Measurements from ENCODE around the gene EBNA1BP2.
"Not testable (repeated sequence)": the region's sequence is repeated elsewhere in the genome, so short reads cannot be mapped to it uniquely, and the experiment has no call there.

EBNA1BP2 gene

DNA sequence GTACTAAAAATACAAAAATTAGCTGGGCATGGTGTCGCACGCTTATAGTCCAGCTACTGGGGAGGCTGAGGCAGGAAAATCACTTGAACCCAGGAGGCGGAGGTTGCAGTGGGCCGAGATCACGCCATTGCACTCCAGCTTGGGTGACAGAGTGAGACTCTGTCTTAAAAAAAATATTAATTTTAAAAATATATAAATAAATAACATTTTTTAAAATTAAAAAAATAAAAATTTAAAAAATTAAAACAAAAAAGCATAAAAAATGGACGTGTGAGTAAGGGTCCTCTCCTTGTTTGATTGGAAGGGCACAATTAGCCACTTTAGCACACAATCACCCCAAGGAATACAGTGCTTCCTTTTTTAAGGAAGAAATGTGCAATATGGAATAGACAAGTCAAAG, 18.6 kb downstream of the EBNA1BP2 start:
- no peak for ATAC-seq (replicated peaks)
- no peak for DNase-seq
- Mint-ChIP-seq H3K27ac (no peak overlapping the region), H3K36me3 (ENCODE audit: insufficient read depth) (no peaks in the 10 kb centered on the region), H3K4me3 (no peak overlapping the region), H3K27me3 (peaks cover 37 to 43% of the 10 kb centered on the region in 2 donors), H3K9me3 (no peaks in the 10 kb centered on the region), H3K4me1 (ENCODE audit: low read depth in 2 of 2) (no peaks in the 10 kb centered on the region)

DNA sequence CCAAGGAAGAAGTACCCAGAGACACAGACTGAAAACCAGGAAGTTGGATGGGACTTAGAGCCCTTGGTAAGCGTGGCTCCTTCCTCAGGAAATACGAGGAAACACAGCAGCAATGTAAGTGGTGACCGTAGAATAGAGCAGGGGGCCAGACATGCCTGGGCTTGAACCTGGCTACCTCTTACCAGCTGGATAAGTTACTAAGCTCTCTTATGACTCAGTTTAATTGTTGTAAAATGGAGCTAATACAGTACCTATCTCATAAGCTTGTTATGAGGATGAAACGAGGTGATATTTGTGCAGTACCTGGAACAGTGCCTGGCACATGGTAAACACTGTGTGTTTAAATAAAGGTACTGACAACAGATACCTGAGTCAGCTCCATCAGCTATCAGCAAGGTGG, 19.2 kb downstream of the EBNA1BP2 start:
- no peak for DNase-seq
- H3K36me3 Mint-ChIP-seq (ENCODE audit: insufficient read depth) = no peaks in the 10 kb centered on the region
- no peak overlapping the region for H3K27ac Mint-ChIP-seq
- H3K27me3 Mint-ChIP-seq = peaks cover 39 to 47% of the 10 kb centered on the region in 2 donors
- H3K4me3 Mint-ChIP-seq = no peak overlapping the region
- ATAC-seq (replicated peaks) = no peak
- no peaks in the 10 kb centered on the region for H3K9me3 Mint-ChIP-seq
- H3K4me1 Mint-ChIP-seq (ENCODE audit: low read depth in 2 of 2) = no peaks in the 10 kb centered on the region

- no peaks in the 10 kb centered on the region for H3K9me3 Mint-ChIP-seq
- no peak overlapping the region for H3K4me3 Mint-ChIP-seq
- H3K27me3 Mint-ChIP-seq = peaks cover 60 to 66% of the 10 kb centered on the region in 2 donors
- H3K36me3 Mint-ChIP-seq (ENCODE audit: insufficient read depth) = no peaks in the 10 kb centered on the region
- H3K4me1 Mint-ChIP-seq (ENCODE audit: low read depth in 2 of 2) = no peaks in the 10 kb centered on the region
- DNase-seq (no peak), ATAC-seq (replicated peaks) (no peak)
- no peak overlapping the region for H3K27ac Mint-ChIP-seq
These were observed 22.2 kb downstream of the EBNA1BP2 start for GRCh38 chr1:43149889-43150288.

DNA sequence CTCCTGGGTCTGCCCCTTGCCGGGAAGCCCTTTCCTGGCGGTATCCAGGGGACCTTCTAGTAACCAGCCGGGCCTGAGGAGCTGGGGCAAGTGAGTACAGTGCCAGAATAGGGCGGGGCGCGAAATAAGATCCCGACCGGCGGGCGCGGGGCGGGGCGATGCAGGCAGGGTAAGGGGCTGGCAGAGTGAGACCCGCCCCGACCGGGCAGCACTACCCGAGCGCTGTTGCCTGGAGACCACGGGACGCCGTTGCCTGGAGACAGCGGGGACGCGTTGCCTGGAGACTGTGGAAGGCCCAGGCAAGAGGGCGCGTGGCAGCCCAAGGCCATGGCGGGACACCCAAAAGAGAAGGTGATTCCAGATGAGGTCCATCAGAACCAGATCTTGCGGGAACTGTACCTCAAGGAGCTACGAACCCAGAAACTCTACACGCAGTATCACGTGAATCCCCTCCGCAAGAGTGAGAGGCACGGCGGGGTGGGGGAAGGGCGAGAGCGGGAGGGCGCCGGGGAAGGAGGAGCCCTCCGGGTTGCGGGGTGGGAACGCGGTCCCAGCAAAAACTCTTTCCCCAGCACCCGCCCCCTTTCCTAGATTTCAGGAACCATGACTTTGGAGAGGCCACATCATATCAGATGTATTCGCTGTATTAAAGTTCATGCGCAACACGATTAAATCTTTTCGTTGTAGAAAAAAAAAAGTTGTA, 24.3 kb downstream of the EBNA1BP2 start:
- Mint-ChIP-seq H3K27me3 (peaks cover 79 to 87% of the 10 kb centered on the region in 2 donors), H3K9me3 (no peaks in the 10 kb centered on the region), H3K27ac (no peak overlapping the region), H3K4me1 (ENCODE audit: low read depth in 2 of 2) (no peaks in the 10 kb centered on the region), H3K36me3 (ENCODE audit: insufficient read depth) (no peaks in the 10 kb centered on the region), H3K4me3 (no peak overlapping the region)
- ATAC-seq (replicated peaks) (peak; percentile 31), DNase-seq (peak in 1 of 3 experiments; percentile 5)

DNA sequence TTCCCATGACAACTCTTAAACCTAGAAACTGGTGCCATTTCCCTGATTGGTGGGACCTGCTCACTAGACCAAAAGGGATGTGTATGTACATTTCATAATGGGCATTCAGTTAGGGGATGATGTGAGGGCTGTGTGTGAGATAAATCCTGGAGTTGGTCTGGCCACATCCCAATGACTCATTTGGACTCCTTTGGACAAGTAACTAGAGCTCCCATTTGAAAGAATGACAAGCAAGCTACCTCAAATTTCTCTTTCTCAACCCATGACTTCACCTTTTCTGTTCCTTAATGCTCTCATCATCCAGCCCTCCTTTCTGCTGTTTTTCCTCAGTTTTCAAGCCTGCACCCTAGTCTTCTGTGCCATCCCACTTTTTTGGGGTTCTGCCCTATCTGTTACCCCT, 27.9 kb downstream of the EBNA1BP2 start:
- Mint-ChIP-seq H3K36me3 (ENCODE audit: insufficient read depth) (no peaks in the 10 kb centered on the region), H3K4me1 (ENCODE audit: low read depth in 2 of 2) (no peaks in the 10 kb centered on the region), H3K9me3 (no peaks in the 10 kb centered on the region), H3K4me3 (no peak overlapping the region), H3K27me3 (peaks cover 74 to 78% of the 10 kb centered on the region in 2 donors), H3K27ac (no peak overlapping the region)
- ATAC-seq (replicated peaks) (no peak), DNase-seq (no peak)

- no peaks in the 10 kb centered on the region for H3K4me1 Mint-ChIP-seq (ENCODE audit: low read depth in 2 of 2)
- DNase-seq (no peak), ATAC-seq (replicated peaks) (no peak)
- H3K36me3 Mint-ChIP-seq (ENCODE audit: insufficient read depth) = no peaks in the 10 kb centered on the region
- peaks cover 68 to 74% of the 10 kb centered on the region in 2 donors for H3K27me3 Mint-ChIP-seq
- H3K27ac Mint-ChIP-seq = no peak overlapping the region
- no peaks in the 10 kb centered on the region for H3K9me3 Mint-ChIP-seq
- no peak overlapping the region for H3K4me3 Mint-ChIP-seq
These were observed 28.6 kb downstream of the EBNA1BP2 start for GRCh38 chr1:43143441-43143888.

GRCh38 chr1:43140583-43140982, 31.5 kb downstream of the EBNA1BP2 start:
- no peak for DNase-seq
- Mint-ChIP-seq H3K27me3 (peaks cover 64 to 74% of the 10 kb centered on the region in 2 donors), H3K4me3 (no peak overlapping the region)

GRCh38 chr1:43140010-43140409, 32.1 kb downstream of the EBNA1BP2 start:
- Mint-ChIP-seq H3K27me3 (peaks cover 59 to 74% of the 10 kb centered on the region in 2 donors), H3K4me1 (ENCODE audit: low read depth in 2 of 2) (peaks cover 0 to 1% of the 10 kb centered on the region in 2 donors), H3K27ac (no peak overlapping the region), H3K4me3 (no peak overlapping the region), H3K9me3 (no peaks in the 10 kb centered on the region), H3K36me3 (ENCODE audit: insufficient read depth) (no peaks in the 10 kb centered on the region)
- DNase-seq (no peak), ATAC-seq (replicated peaks) (no peak)

More at GRCh38 chr1:43140583-43140982, 31.5 kb downstream of the EBNA1BP2 start:
- no peak overlapping the region for H3K27ac Mint-ChIP-seq
- H3K36me3 Mint-ChIP-seq (ENCODE audit: insufficient read depth) = no peaks in the 10 kb centered on the region
- peaks cover 0 to 1% of the 10 kb centered on the region in 2 donors for H3K4me1 Mint-ChIP-seq (ENCODE audit: low read depth in 2 of 2)
- H3K9me3 Mint-ChIP-seq = no peaks in the 10 kb centered on the region
- ATAC-seq (replicated peaks) = no peak

GRCh38 chr1:43139295-43139694, 32.8 kb downstream of the EBNA1BP2 start:
- peaks cover 59 to 74% of the 10 kb centered on the region in 2 donors for H3K27me3 Mint-ChIP-seq
- H3K9me3 Mint-ChIP-seq; ATAC-seq (replicated peaks): not testable (repeated sequence)

GRCh38 chr1:43137445-43138052, 34.5 kb downstream of the EBNA1BP2 start:
- H3K4me3 Mint-ChIP-seq = no peak overlapping the region
- peaks cover 49 to 61% of the 10 kb centered on the region in 2 donors for H3K27me3 Mint-ChIP-seq
- no peak overlapping the region for H3K27ac Mint-ChIP-seq
- ATAC-seq (replicated peaks) (no peak), DNase-seq (no peak)
- no peaks in the 10 kb centered on the region for H3K36me3 Mint-ChIP-seq (ENCODE audit: insufficient read depth)
- H3K9me3 Mint-ChIP-seq = no peaks in the 10 kb centered on the region
- H3K4me1 Mint-ChIP-seq (ENCODE audit: low read depth in 2 of 2) = peaks cover 0 to 1% of the 10 kb centered on the region in 2 donors

More at GRCh38 chr1:43139295-43139694, 32.8 kb downstream of the EBNA1BP2 start:
- H3K4me3 Mint-ChIP-seq; H3K4me1 Mint-ChIP-seq (ENCODE audit: low read depth in 2 of 2); DNase-seq; H3K27ac Mint-ChIP-seq; H3K36me3 Mint-ChIP-seq (ENCODE audit: insufficient read depth): not testable (repeated sequence)

DNA sequence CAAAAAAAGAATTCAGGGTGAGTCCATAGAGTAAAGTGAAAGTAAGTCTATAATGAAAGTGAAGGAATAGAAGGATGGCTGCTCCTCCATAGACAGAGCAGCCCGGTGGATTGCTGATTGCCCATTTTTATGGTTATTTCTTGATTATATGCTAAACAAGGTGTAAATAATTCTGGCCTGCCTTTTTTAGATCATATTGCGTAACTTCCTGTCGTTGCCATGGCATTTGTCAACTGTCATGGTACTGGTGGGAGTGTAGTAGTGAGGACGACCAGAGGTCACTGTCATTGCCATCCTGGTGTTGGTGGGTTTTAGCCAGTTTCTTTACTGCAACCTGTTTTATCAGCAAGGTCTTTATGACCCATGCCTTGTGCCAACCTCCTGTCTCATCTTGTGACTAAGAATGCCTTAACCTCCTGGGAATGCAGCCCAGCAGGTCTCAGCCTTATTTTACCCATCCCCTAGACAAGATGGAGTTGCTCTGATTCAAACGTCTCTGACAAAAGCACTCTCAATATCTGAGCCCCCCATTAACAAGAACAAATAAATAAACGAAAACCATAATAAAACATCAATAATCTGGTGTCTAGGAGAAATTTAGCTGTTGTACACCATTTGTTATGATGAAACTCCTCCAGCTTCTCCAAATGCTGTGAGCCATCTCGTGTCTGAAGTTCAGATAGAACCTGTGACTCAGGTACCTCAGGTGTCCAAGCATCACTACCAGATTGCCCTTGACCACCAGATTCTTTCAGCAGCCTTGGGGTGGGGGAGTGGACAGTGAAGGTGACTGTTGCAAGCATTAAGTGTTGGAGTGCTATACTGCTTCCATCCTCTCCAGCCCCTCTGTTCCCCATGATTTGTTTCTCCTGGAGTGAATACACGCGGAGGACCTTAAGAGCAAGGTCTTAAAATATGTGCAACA, 36.0 kb downstream of the EBNA1BP2 start:
- ATAC-seq (replicated peaks) (no peak), DNase-seq (no peak)
- Mint-ChIP-seq H3K9me3 (no peaks in the 10 kb centered on the region), H3K4me3 (no peak overlapping the region), H3K4me1 (ENCODE audit: low read depth in 2 of 2) (peaks cover 0 to 1% of the 10 kb centered on the region in 2 donors), H3K27me3 (peaks cover 42 to 66% of the 10 kb centered on the region in 2 donors), H3K27ac (no peak overlapping the region), H3K36me3 (ENCODE audit: insufficient read depth) (no peaks in the 10 kb centered on the region)

- peaks cover 48 to 70% of the 10 kb centered on the region in 2 donors for H3K27me3 Mint-ChIP-seq
- no peaks in the 10 kb centered on the region for H3K9me3 Mint-ChIP-seq
- peaks cover 0 to 1% of the 10 kb centered on the region in 2 donors for H3K4me1 Mint-ChIP-seq (ENCODE audit: low read depth in 2 of 2)
- H3K36me3 Mint-ChIP-seq (ENCODE audit: insufficient read depth) = no peaks in the 10 kb centered on the region
- no peak overlapping the region for H3K4me3 Mint-ChIP-seq
- ATAC-seq (replicated peaks) = no peak
- H3K27ac Mint-ChIP-seq = no peak overlapping the region
- DNase-seq = no peak
These were observed 37.5 kb downstream of the EBNA1BP2 start for GRCh38 chr1:43134640-43135039.

- Mint-ChIP-seq H3K27ac (no peak overlapping the region), H3K4me1 (ENCODE audit: low read depth in 2 of 2) (peaks cover 0 to 1% of the 10 kb centered on the region in 2 donors), H3K27me3 (peaks cover 49 to 68% of the 10 kb centered on the region in 2 donors), H3K9me3 (no peaks in the 10 kb centered on the region), H3K4me3 (no peak overlapping the region), H3K36me3 (ENCODE audit: insufficient read depth) (no peaks in the 10 kb centered on the region)
- no peak for DNase-seq
- ATAC-seq (replicated peaks) = no peak
These were observed 38.0 kb downstream of the EBNA1BP2 start for GRCh38 chr1:43134068-43134467.
